Measurements from ENCODE around the gene TBC1D1.

TBC1D1 gene

DNA sequence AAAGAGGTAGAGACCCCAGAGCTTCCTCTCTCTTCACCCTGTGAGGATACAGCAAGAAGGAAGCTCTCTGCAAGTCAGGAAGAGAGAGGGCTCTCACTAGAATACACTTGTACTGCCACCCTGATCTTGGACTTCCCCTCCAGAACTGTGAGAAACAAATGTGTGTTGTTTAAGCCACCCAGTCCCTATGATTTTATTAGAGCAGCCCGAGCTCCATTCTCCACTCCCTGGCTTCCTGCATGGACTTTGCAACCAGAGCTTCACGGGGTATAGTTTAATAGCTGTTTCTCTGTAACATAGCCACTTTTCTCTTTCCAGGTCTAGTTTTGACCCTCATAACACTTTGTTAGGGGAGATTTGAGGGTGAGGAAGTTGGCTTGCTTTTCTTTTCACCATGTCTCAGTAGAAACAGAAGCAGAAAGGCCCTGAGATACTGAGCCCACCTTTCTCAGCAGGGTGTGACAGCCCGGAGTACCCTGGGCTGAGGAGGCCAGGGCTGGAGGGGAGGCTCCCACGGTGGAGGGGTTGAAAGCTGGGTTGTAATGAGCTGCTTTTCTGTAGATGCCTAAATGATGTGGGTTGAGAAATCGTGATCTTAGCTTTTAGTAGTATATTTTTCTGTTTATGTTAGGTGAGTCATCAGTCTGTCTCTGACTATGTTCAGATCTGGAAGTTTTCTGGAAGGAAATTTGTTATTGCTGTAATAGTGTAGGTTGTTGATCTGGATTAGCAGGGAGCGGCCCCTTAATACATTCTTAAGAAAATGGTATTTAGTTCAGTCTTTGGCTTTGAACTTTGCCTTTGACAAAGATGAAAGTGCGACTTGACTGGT, 187.9 kb downstream of the TBC1D1 start:
- DNase-seq (ENCODE audit: low read depth), result no peak

DNA sequence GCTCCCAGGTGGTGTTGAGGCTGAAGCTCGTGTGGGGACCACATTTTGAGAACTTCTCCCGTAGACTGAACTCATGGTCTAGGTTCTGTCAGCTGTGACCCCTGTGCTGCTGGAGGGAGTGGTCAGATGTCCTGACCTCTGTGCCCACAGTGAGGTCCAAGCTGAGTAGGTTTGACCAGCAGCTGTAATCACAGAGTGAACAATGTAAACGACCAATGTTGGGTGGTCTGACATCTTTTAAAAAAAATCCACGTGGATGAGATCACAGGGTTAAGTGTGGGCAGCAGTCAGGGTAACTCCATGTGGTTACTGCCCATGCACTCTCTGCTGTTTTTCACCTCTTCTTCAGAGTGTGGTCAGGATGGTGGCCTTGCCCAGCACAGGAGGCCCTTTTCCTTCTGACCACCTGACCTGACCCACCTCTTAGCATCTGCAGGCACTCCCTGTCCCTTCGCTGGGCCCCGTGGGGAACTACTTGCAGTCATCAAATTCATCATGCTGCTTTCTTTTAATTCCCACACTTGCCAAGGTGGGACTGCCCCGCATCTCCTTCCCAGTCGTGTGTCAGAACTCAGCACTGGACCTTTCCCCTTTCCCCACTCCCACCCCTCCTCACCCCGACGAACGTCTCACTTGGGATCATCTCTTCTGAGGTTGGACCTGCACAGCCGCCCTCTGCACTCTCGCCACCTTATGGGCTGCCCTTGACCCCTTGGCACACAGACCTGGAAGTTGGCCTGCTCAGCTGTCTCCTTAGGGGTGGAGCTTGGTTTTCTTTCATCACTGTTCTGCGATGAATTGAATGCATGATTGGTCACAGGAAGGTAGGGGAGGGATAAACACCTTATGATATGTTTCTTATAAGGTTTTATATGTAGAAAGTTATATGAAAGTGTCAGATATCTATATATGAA, 189.4 kb downstream of the TBC1D1 start:
- no peak for DNase-seq (ENCODE audit: low read depth)

DNA sequence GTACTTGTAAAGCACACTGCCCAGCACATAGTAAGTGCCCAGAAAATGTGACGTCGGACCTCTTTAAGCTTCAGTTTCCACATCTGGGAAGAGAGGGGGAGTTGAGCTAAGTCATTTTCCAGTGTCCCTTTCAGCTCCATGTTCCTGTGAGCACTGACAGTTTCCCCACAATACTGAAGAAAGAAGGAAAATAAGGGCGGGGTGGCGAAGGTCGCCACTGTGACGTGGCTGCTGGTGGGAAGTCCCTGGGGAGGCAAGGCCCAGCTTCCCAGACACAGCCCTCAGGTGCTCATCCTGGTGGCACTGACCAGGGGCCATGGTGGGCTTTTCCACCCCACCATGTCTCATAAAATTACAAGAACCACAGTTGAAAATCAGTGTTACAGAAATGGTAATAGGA, 191.1 kb downstream of the TBC1D1 start:
- DNase-seq (ENCODE audit: low read depth), result no peak

DNA sequence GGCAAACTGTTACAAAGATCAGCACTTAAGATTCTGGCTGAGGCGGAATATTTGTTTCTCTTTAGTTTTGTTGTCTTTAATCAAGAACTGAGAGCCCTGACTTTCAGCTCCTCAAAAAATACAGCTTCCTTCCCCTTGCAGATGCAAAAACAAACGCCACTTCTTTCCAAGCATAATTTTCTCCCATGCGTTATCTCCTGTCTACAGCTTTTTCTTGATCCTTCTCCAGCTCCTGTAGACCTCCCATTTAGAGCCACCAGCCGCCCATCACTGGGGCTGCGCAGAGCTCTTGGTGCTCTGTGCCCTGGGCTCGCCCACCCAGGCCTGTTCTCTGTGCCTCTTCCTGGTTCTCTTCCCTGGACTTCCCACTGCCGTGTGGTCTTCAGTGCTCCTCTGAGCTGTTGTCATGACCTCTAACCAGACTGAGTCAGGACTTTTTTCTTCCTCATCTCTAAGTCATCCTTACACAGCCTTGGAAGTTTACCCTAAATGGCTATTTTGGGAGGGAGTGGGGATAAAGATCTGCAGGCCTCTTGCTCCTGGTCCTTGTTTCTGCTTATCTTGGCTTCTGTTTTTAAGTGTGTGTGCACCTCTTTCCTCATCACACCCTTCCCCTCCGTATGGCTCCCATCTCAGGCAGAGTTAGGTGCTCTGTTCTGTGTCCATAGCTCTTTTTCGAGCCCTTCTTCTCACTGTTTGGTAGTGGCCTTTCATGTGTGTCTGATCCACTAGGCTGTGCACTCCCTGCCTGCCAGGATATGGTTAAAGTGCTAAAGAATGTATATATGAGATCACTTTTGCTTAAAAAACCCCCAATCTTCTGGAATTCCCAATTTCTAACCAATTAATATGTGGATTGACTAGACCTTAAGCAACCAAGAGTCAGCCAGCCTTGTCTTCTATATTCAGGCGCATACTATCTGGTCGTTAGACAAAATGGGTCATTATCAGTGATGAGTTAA, 191.8 kb downstream of the TBC1D1 start:
- no peak for DNase-seq (ENCODE audit: low read depth)

DNA sequence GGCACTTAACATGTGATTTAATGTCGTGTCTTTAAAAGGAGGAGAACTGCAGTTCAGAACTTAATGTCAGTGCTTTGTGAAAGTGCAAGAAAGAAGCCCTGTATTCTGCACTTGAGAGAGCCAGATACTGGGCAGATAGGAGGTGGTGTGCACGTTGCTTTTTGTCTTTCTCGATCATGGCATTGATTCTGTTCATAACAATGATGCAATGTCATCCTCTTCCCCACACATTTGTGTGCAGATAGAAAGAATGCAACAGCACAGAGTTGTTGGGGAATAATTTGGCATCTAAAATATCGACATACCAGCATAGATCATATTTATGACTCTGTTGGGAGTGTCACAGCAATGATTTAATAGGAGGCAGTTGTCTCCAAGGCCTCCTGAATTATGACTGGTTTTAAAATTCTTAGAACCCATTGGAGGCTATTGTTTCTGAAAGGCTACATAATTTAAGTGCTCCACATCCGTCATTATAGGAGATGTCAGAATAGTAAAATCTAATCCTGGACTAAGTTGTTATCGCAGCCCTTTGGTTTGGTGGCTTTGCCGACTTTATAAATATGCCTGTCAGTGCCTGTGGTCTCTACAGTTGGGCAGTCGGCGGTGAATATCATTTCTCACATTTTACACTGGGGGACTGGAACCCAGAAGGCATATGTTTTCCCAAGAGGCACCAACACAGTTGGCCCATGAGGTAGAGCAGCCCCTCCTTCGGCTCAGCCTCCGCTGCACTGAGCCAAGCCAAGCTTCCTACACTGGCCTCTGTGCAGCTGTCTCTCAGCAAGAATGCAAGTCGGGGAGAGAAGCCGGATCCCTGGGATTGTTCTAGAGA, 194.2 kb downstream of the TBC1D1 start:
- no peak for DNase-seq (ENCODE audit: low read depth)

DNA sequence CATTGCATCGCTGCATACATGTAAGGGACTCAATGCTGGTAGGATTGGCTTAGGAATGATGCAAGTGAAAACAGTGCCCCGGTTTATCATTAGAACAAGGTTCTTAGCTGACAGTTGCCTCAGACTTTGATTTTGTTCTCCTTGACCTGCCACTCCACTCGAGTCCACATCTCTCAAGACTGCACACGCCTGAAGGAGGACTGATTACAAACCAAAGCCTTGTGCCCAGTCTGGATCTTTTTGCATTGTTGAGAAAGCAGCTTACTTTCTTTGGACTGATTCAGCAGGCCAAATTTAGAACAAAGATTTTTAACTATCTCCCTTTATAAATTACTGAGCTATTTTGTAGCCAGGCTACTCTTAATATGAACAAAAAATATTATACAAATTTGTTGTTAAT, 194.9 kb downstream of the TBC1D1 start:
- DNase-seq (ENCODE audit: low read depth), result no peak

DNA sequence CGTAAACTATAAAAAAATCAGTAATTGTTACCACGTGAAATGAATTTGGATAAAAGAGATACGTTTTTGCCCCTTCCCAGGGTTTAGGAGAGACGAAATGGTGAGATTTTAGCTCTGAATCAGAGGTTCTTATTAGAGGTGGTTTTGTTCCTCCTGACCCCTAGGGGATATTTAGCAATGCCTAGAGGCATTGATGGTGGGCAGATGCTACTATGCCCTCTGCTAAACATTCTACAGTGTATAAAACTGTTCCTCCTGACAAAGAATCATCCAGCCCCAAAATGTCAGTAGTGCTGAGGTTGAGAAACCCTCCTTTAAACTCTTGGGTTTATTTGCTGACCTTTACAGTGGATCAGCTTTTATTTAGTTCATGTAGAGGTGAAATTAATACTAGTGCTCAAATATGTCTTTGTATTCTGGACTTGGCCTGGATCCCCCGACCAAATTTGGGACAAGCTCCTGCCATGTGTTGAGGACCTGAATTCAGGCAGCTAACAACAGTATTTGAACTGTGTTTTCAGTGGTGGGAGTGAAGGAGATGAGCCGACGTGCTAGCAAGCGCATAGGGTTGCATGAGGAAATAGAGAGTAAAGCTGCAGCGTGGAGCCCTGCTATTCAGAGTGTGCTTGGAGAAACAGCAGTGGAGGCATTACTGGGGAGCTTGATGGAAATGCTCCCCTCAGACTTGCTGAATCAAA, 195.4 kb downstream of the TBC1D1 start:
- DNase-seq (ENCODE audit: low read depth), result no peak

DNA sequence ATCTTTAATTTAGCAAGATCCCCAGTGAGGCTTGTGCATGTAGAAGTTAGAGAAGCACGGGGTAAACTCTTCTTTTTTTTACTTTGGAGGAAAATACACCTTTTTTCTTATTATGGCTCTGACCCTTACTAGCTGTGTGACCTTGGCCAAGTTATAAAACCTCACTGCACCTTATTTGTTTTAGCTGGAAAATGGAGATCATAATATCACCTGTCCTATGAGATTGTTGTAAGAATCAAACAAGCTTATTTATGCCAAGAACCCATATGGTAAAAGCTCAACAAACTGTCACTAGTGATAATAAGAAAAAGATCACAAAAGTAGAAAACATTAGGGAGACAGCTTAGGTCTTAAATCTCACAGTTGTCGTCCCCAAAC, 196.0 kb downstream of the TBC1D1 start:
- DNase-seq (ENCODE audit: low read depth), result no peak

DNA sequence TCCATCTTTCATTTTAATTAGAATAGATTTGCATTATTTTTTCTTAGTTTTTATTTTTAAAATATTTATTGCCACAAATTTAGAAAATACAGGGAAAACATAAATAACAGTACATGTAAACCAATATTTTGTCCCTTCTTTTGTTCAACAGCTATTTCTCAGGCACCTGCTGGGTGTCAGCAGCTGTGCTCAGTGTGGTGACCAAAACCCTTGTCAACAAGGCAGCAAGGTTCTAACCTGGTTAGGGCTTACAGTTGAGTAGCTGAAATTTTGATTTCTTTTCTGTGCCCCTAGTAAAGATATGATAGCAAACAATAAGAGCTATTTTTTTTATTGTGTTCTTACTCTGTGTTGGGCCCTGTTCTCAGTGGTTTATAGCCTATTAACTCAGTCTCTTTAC, 197.4 kb downstream of the TBC1D1 start:
- DNase-seq (ENCODE audit: low read depth), result no peak

DNA sequence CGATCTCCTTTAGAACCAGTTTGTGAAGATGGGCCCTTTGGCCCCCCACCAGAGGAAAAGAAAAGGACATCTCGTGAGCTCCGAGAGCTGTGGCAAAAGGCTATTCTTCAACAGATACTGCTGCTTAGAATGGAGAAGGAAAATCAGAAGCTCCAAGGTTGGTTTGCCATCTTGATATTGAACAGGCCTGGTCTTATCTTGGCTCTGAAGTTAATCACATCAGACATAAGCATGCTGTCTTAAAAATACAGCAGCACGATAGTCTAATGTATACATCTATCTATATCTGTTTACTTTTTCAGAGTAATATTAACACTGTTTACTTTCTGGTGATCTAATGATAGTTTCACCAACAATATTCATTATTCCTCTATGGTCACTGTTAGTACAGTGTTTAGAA, 199.1 kb downstream of the TBC1D1 start:
- DNase-seq (ENCODE audit: low read depth), result no peak

DNA sequence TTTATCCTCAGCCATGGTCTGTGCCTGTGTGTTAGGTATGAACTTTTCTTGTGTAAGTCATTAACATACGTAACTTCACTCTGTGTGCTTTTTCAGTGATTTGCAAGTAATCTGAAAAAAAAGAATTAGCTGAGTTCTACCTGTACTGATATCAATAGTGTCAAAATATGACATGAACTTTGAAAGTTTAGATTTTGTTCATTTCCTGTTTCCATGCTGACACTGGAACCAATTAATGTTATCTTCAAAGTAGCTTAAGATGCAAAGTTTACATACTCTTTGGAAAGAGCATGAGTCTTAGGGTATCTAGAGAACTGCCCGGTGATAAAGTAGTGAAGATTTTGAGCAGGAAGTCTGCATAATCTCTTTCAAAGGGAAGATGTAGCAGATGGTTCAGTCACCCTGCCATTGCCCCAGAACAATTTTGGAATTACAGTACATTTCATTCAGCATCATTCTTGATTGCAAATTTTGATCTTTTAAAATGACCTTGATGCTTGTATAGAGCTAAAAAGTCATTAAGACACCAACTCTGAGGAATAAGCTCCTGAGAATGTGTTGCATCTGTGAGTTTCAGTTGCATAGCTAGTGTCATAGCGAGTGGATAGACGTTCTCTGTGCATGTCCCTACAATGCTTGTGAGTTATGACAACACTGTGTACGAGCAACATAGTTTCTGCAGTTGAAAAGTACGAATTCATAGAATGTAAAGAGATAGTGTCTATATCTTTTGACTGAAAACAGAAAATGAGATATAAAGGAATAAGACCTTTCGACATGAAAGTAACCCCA, 199.8 kb downstream of the TBC1D1 start:
- DNase-seq (ENCODE audit: low read depth), result no peak

DNA sequence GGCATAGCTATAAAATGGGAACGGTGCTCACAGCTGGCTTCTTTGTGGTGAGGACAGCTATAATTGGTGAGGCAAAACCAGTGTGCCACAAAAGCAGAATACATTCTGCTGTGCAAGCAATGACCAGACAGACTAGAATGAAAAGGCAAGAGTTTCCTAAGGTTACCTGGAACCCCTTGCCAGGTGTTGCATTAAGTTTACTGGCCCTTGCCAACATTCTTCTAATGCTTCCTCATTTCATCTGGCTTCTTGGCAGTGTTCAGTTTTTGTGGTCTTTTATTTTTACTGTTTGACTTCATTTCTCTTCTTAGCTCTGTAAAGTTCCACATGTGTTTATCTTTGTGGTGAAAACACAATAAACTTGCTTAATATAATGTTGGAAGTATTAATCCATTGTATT, 200.8 kb downstream of the TBC1D1 start:
- no peak for DNase-seq (ENCODE audit: low read depth)

DNA sequence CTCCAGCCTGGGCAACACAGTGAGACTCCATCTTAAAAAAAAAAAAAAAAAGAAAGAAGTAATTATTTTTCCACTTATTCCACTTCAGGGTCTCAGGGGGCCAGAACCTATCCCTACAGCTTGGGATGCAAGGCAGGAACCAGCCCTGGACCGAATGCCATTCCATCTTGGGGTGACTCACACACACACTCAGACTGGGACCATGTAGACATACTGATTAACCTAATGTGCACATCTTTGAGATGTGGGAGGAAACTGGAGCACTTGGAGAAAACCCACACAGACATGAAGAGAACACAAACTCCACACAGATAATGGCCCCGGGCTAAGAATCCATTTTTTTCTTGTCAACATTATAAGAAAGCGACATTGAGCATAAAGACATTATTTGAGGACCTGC, 201.8 kb downstream of the TBC1D1 start:
- DNase-seq (ENCODE audit: low read depth), result no peak

DNA sequence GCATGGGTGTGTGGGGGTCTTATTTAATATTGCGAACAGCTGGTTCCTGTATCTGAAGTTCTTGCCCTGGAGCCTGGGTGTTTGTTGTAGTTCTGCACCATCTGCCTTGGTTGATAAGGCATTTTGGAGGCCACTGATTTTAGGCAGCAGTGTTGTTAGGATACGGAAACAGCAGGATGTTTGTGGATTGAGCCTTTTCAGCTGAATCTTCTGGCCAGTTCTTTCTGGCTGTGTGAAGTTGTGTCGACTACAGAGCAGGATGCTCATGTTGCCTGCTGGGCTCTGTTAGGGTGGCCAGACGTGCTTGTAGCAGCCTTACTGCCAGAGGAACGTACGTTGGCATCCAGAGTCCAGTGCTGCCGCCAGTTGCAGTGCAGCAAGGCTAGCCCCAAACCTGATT, 203.5 kb downstream of the TBC1D1 start:
- no peak for DNase-seq (ENCODE audit: low read depth)

DNA sequence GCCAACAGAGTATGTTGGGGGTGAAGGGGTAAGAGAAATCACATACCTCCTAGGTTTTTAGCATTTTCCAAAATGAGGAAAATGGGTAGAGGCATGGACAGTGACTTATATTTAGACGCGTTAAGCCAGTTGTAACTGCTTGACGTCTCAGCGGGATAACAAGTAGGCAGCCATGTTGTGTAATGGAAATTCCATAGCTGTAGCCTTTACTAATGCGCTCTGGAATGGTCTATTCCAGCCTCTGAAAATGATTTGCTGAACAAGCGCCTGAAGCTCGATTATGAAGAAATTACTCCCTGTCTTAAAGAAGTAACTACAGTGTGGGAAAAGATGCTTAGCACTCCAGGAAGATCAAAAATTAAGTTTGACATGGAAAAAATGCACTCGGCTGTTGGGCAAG, 204.8 kb downstream of the TBC1D1 start:
- no peak for DNase-seq (ENCODE audit: low read depth)

DNA sequence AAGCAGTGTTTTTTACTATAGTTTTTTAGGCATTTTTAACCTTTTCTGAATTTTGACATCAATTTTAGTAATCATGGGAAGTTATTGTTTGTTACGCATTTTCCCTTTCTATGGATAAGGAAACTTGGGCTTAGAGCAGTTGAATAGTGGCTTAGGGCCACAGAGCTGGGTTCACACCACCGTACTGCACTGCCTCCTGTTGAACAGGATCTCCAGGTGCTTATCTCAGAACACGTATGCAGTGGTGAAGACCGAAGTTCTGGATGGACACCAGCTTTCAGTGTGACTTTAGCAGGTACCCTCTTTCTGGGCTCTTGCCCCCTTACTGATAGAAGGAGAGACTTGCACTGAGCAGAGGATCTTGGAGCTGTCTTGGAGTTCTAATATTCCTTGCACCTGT, 206.9 kb downstream of the TBC1D1 start:
- no peak for DNase-seq (ENCODE audit: low read depth)

DNA sequence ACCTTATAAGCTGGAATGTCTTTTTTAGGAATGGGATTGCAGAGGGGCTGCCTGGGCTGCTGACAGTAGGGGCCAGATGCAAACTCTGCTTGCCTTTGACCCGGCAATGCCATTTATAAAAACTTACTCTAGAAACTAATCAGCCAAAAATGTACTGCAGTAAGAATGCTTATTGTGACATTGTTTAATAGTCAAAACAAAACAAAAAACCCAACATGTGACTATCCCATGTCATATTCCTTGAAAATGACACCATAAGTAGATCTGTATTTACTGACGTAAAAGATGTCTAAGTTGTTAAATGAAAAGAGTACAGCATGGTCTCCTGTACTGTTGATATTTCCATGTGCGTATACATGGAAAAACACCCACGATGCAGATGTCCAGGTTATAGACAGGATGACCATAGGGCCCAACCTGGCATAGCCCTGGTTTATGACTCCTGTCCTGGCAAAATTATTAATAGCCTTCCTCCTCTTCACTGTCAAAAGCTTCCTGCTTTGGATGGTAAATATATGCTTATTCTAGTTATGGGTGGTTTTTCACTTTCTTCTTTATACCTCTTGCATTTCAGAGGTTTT, 208.2 kb downstream of the TBC1D1 start:
- no peak for DNase-seq (ENCODE audit: low read depth)

DNA sequence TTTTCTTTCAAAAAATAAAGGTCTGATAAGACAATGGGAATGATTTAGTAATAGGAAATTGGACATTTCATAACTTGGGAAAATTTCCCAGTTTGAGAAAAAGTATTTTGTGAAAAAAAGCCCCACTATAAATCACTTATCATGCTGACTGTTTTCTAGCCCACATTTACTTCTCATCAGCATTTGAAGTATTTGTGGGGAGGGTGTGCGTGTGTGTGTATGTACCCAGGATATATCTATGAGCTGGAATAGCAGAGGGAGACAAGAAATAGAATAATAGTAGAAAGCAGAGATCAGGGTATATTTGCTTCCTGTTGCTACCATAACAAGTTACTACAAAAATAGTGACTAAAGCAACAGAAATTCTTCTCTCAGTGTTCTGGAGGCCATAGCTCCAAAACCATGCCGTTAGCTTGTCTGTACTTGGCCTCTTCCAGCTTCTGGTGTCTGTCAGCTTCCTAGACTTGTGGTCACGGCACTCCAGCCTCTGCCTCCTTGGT, 209.1 kb downstream of the TBC1D1 start:
- no peak for DNase-seq (ENCODE audit: low read depth)
